Mammary epithelial cell (primary cell): Measurements from ENCODE around the gene RELA.

Experiments used
- CTCF ChIP-seq, 2 donors: IDR thresholded peaks in 1 of 2; conservative IDR thresholded peaks in 1 of 2; 2 replicates each; pipeline ENCODE4 v1.5.1; 2011 to 2012; ENCODE audit warnings: inconsistent platforms in 2 of 2, low read length in 2 of 2, mild to moderate bottlenecking in 2 of 2, control low read depth in 1 of 2, low read depth in 1 of 2; ENCODE audit not compliant: insufficient read depth in 1 of 2; ENCODE audit errors: extremely low read depth in 1 of 2
- EZH2 ChIP-seq: IDR thresholded peaks from 2 replicates; pipeline ENCODE4 v1.6.1; 2012; ENCODE audit warnings: low read length, inconsistent platforms, borderline replicate concordance

GRCh38 chr11:65609665-65610064 lies 53.1 kb downstream of the RELA start:
- TF ChIP-seq CTCF (conservative IDR thresholded peaks at IDR 0.05 in 1 of 2, IDR thresholded peaks at IDR 0.05 in 1 of 2; ENCODE audit: extremely low read depth in 1 of 2, insufficient read depth in 1 of 2, low read depth in 1 of 2, low read length in 2 of 2) = no peak
- no peak for TF ChIP-seq EZH2
